ENCODE results near the gene MAGI2. TPM values are rescaled to one million over a fixed set of nuclear protein-coding genes. Genes with fewer than 3 reads are reported as not detected.

Gene MAGI2
- total RNA-seq, 1 experiment from 2014 or later: 0.34 TPM

GRCh38 chr7:78316110-78316509 is 1137.4 kb downstream of the MAGI2 start:
- Histone ChIP-seq H3K9me3 (ENCODE audit: low read depth, low read length, poor library complexity, severe bottlenecking) (no peaks in the 10 kb centered on the region), H3K4me1 (ENCODE audit: insufficient read depth, low read length, poor library complexity, severe bottlenecking) (no peaks in the 10 kb centered on the region), H3K4me3 (ENCODE audit: low read depth, low read length, poor library complexity, severe bottlenecking) (no peak overlapping the region), H3K36me3 (ENCODE audit: insufficient read depth, low read length, poor library complexity, severe bottlenecking) (no peaks in the 10 kb centered on the region), H3K27me3 (replicated peaks; ENCODE audit: insufficient read depth, low read depth, low read length, poor library complexity) (peaks cover 21% of the 10 kb centered on the region), H3K27ac (ENCODE audit: low read depth, low read length, poor library complexity, severe bottlenecking) (no peak overlapping the region)
- DNase-seq (ENCODE audit: low spot score): no peak
- ChIA-PET CTCF (no interaction called here), POLR2A (ENCODE audit: low non-redundant PET) (no interaction called here)
- no peak for TF ChIP-seq EZH2 (IDR thresholded peaks at IDR 0.05; ENCODE audit: borderline replicate concordance, low read depth, low read length, poor library complexity, severe bottlenecking)
- TF ChIP-seq, protein P1, sequence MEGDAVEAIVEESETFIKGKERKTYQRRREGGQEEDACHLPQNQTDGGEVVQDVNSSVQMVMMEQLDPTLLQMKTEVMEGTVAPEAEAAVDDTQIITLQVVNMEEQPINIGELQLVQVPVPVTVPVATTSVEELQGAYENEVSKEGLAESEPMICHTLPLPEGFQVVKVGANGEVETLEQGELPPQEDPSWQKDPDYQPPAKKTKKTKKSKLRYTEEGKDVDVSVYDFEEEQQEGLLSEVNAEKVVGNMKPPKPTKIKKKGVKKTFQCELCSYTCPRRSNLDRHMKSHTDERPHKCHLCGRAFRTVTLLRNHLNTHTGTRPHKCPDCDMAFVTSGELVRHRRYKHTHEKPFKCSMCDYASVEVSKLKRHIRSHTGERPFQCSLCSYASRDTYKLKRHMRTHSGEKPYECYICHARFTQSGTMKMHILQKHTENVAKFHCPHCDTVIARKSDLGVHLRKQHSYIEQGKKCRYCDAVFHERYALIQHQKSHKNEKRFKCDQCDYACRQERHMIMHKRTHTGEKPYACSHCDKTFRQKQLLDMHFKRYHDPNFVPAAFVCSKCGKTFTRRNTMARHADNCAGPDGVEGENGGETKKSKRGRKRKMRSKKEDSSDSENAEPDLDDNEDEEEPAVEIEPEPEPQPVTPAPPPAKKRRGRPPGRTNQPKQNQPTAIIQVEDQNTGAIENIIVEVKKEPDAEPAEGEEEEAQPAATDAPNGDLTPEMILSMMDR (conservative IDR thresholded peaks at IDR 0.05; ENCODE audit: low read depth, low read length): no peak
- no TSS peak for BruUV-seq (replicated peaks)
- intact Hi-C loops (cut with micrococcal nuclease; ENCODE audit: unreplicated experiment): no loop called here

DNA sequence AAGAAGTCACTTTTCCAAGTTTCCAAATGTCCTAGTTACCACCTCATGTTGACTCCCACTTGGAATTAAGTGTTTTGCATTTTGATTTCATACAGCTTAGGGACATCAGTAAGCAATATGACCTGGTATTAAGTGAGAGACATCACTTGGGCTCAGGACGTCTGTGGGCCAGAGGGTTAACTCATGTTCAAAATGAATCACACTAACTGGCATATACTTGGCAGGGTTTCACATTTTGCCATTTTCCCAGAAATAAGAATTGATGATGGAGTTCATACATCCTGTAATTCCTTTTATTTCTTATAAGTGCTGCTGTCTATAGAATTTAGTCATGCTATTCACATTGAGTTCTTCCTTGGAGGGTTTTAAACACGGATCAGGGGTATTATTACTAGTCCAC is 1138.3 kb downstream of the MAGI2 start:
- intact Hi-C loops (cut with micrococcal nuclease; ENCODE audit: unreplicated experiment): no loop called here
- H3K36me3 ChIP-seq (ENCODE audit: insufficient read depth, low read length, poor library complexity, severe bottlenecking): no peaks in the 10 kb centered on the region
- no TSS peak for BruUV-seq (replicated peaks)
- no peaks in the 10 kb centered on the region for H3K9me3 ChIP-seq (ENCODE audit: low read depth, low read length, poor library complexity, severe bottlenecking)
- no peak overlapping the region for H3K27ac ChIP-seq (ENCODE audit: low read depth, low read length, poor library complexity, severe bottlenecking)
- ChIA-PET CTCF (no interaction called here), POLR2A (ENCODE audit: low non-redundant PET) (no interaction called here)
- no peaks in the 10 kb centered on the region for H3K4me1 ChIP-seq (ENCODE audit: insufficient read depth, low read length, poor library complexity, severe bottlenecking)
- TF ChIP-seq, protein P1 (conservative IDR thresholded peaks at IDR 0.05; ENCODE audit: low read depth, low read length): no peak
- no peak for TF ChIP-seq EZH2 (IDR thresholded peaks at IDR 0.05; ENCODE audit: borderline replicate concordance, low read depth, low read length, poor library complexity, severe bottlenecking)
- peaks cover 21% of the 10 kb centered on the region for H3K27me3 ChIP-seq (replicated peaks; ENCODE audit: insufficient read depth, low read depth, low read length, poor library complexity)
- H3K4me3 ChIP-seq (ENCODE audit: low read depth, low read length, poor library complexity, severe bottlenecking): no peak overlapping the region
- no peak for DNase-seq (ENCODE audit: low spot score)

DNA sequence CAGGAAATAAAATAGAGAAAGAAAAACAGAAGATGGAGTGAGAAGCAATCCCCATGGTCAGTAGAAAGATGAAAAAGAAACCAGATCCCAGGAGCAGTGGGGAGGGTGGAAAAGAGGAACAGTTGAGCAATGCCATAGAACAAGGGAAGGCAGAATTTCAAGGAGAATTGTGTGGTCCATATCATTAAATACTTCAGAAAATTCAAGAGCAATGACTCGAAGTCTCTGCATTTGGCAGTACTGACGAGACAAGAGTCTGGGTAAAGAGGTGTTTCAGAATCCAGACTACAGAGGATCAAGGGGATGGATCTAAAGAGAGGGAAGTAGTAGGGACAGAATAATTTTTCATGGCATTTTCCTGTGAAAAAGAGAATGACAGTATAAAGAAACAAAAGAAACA is 1142.3 kb downstream of the MAGI2 start:
- no peak overlapping the region for H3K27ac ChIP-seq (ENCODE audit: low read depth, low read length, poor library complexity, severe bottlenecking)
- no peak for TF ChIP-seq EZH2 (IDR thresholded peaks at IDR 0.05; ENCODE audit: borderline replicate concordance, low read depth, low read length, poor library complexity, severe bottlenecking)
- TF ChIP-seq, protein P1 (conservative IDR thresholded peaks at IDR 0.05; ENCODE audit: low read depth, low read length): no peak
- no peaks in the 10 kb centered on the region for H3K9me3 ChIP-seq (ENCODE audit: low read depth, low read length, poor library complexity, severe bottlenecking)
- H3K27me3 ChIP-seq (replicated peaks; ENCODE audit: insufficient read depth, low read depth, low read length, poor library complexity): peaks cover 10% of the 10 kb centered on the region
- no peaks in the 10 kb centered on the region for H3K4me1 ChIP-seq (ENCODE audit: insufficient read depth, low read length, poor library complexity, severe bottlenecking)
- no peak for DNase-seq (ENCODE audit: low spot score)
- H3K36me3 ChIP-seq (ENCODE audit: insufficient read depth, low read length, poor library complexity, severe bottlenecking): no peaks in the 10 kb centered on the region
- BruUV-seq (replicated peaks): no TSS peak
- H3K4me3 ChIP-seq (ENCODE audit: low read depth, low read length, poor library complexity, severe bottlenecking): no peak overlapping the region
- ChIA-PET POLR2A (ENCODE audit: low non-redundant PET) (no interaction called here), CTCF (no interaction called here)
- intact Hi-C loops (cut with micrococcal nuclease; ENCODE audit: unreplicated experiment): no loop called here

Data from A673 (cell line).